ENCODE measurements around the gene PLD4.
"Not testable (repeated sequence)": the region's sequence is repeated elsewhere in the genome, so short reads cannot be mapped to it uniquely, and the experiment has no call there.

Gene PLD4

DNA sequence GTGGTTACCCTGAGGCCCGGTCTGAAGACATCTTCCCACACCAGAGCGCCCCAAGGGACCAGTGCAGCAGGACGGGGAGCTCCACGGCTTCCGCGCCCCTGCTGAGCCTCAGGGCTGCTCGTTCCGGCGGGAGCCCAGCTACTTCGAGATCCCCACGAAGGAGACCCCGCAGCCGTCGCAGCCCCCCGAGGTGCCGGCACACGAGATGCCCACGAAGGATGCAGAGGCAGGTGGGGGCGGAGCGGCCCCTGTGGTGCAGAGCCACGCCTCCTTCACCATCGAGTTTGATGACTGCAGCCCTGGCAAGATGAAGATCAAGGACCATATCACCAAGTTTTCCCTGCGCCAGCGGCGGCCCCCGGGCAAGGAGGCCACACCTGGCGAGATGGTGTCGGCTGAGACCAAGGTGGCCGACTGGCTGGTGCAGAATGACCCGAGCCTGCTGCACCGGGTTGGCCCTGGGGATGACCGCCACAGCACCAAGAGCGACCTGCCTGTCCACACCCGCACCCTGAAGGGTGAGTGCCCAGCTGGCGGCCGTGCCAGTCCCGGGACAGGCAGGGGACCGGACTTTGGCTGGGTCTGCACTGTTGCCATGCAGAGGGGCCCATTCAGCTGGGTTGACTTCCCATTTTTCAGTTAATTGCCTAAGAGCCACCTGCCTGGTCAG is 41.6 kb upstream of the PLD4 start:
- H3K4me3 ChIP-seq (ENCODE audit: low read depth, low read length) = no peak overlapping the region
- no peak for DNase-seq (ENCODE audit: low read depth)
- TF ChIP-seq, protein P1, sequence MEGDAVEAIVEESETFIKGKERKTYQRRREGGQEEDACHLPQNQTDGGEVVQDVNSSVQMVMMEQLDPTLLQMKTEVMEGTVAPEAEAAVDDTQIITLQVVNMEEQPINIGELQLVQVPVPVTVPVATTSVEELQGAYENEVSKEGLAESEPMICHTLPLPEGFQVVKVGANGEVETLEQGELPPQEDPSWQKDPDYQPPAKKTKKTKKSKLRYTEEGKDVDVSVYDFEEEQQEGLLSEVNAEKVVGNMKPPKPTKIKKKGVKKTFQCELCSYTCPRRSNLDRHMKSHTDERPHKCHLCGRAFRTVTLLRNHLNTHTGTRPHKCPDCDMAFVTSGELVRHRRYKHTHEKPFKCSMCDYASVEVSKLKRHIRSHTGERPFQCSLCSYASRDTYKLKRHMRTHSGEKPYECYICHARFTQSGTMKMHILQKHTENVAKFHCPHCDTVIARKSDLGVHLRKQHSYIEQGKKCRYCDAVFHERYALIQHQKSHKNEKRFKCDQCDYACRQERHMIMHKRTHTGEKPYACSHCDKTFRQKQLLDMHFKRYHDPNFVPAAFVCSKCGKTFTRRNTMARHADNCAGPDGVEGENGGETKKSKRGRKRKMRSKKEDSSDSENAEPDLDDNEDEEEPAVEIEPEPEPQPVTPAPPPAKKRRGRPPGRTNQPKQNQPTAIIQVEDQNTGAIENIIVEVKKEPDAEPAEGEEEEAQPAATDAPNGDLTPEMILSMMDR (IDR thresholded peaks at IDR 0.05; ENCODE audit: control insufficient read depth, extremely low read depth, insufficient read depth) = no peak

- DNase-seq (ENCODE audit: low read depth) = no peak
- TF ChIP-seq, protein P1 (IDR thresholded peaks at IDR 0.05; ENCODE audit: control insufficient read depth, extremely low read depth, insufficient read depth) = no peak
- no peak overlapping the region for H3K4me3 ChIP-seq (ENCODE audit: low read depth, low read length)
These were observed 40.9 kb upstream of the PLD4 start for GRCh38 chr14:104883681-104884361.

DNA sequence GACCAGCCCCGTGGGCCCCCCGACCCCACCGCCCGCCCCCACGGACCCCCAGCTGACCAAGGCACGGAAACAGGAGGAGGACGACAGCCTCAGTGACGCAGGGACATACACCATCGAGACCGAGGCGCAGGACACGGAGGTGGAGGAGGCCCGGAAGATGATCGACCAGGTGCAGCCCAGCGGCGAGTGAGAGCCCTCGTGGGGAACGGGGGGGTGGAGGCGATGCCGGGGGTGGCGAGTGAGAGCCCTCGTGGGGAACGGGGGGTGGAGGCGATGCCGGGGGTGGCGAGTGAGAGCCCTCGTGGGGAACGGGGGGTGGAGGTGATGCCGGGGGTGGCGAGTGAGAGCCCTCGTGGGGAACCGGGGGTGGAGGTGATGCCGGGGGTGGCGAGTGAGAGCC is 40.3 kb upstream of the PLD4 start:
- not testable (repeated sequence) for H3K4me3 ChIP-seq (ENCODE audit: low read depth, low read length); DNase-seq (ENCODE audit: low read depth)

DNA sequence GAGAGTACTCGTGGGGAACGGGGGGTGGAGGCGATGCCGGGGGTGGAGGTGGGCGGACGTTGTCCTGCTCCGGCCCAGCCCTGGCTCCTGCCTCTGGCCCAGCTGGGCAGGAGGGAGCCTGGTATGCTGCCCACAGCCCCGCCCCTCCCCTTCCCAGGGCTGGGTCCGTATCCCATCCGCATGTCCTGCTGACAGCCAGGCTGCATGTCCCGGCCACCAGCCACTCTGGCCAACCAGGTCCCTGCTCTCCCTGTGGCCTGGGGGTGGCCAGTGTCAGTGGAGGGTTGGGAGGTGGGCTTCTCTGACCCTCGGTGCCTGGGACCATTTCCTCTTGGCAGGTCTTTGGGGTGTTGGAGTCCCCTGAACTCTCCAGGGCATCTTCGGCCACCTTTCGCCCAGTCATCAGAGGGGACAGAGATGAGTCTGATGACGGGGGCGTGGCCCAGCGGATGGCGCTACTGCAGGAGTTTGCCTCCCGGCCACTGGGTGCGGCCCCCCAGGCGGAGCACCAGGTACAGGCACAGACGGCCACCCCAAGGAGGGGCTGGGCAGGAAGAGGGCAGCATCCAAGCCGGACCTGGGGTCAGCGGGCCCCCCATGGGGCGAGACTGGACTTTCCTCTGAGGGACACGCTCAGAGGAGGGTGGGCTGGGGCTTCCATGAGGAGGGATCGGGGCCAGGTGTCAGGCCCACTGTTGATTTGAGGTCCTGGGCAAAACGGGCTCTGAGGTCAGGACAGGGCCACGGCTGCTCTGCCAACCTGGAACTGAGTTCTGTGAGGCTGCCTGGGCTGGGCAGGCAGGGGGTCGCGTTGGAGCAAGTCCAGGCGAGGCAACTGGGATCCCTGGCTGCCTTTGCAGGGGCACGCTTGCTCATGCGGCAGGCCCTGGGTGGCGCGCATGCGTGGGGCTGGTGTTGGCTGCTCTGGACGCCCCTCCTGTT is 39.4 kb upstream of the PLD4 start:
- H3K4me3 ChIP-seq (ENCODE audit: low read depth, low read length) = no peak overlapping the region
- DNase-seq (ENCODE audit: low read depth) = no peak
- TF ChIP-seq, protein P1 (IDR thresholded peaks at IDR 0.05; ENCODE audit: control insufficient read depth, extremely low read depth, insufficient read depth) = no peak

- no peak for DNase-seq (ENCODE audit: low read depth)
These were observed 38.5 kb upstream of the PLD4 start for GRCh38 chr14:104885973-104886689.

GRCh38 chr14:104886690-104887622 is 37.7 kb upstream of the PLD4 start:
- H3K4me3 ChIP-seq (ENCODE audit: low read depth, low read length) = no peak overlapping the region
- TF ChIP-seq, protein P1 (IDR thresholded peaks at IDR 0.05; ENCODE audit: control insufficient read depth, extremely low read depth, insufficient read depth) = no peak
- no peak for DNase-seq (ENCODE audit: low read depth)

More at GRCh38 chr14:104885973-104886689, 38.5 kb upstream of the PLD4 start:
- H3K4me3 ChIP-seq (ENCODE audit: low read depth, low read length) = no peak overlapping the region
- TF ChIP-seq, protein P1 (IDR thresholded peaks at IDR 0.05; ENCODE audit: control insufficient read depth, extremely low read depth, insufficient read depth) = no peak
